HepG2 (cell line): Measurements from ENCODE around the gene NFATC3. TPM values are rescaled to one million over a fixed set of nuclear protein-coding genes. Genes with fewer than 3 reads are reported as not detected.

Experiments
- ATAC-seq: fragments of 200-7000 bp; cut with Tn5 transposase; 3 replicates; pipeline ENCODE4 v1.9.1; 2020; ENCODE audit warnings: mild to moderate bottlenecking, moderate library complexity
- BruUV-seq: library from RNA; stranded (reverse); fragments of 400-500 nt; replicated peaks from 2 replicates; lab custom pipeline; 2021; lab: Mats Ljungman, UMichigan
- CTCF ChIA-PET: fragments of 300-600 bp; formaldehyde crosslinking; extraction: SDS; loops from one replicate; lab custom pipeline; 2021; ENCODE audit warnings: low total read pairs, inconsistent platforms, low intra/inter-chr PET ratio; lab: Yijun Ruan, JAX
- POLR2A ChIA-PET: fragments of 350-600 bp; sonication (Branson Sonifier 250); formaldehyde crosslinking; loops from one replicate; lab custom pipeline; 2020; ENCODE audit warnings: antibody characterized with exemption, inconsistent platforms; lab: Yijun Ruan, JAX
- DNase-seq: peaks from one replicate; pipeline ENCODE4 v3.0.0-alpha.2; 2015; ENCODE audit warnings: low spot score
- FAIRE-seq: peaks from 3 replicates; lab custom pipeline; 2011; peaks lifted over from hg19 to GRCh38; lab: Jason Lieb, UNC
- H2AFZ ChIP-seq: one replicate; pipeline ENCODE4 v1.6.1; 2011; ENCODE audit warnings: low read length, inconsistent platforms
- H3K27ac ChIP-seq: fragments of 300-600 bp; 3 replicates; pipeline ENCODE4 v1.8.0; 2011; ENCODE audit warnings: mixed run types, mild to moderate bottlenecking, mixed read lengths, low read length, inconsistent platforms; ENCODE audit not compliant: insufficient read depth; ENCODE audit errors: extremely low read length
- H3K27me3 ChIP-seq, 2 experiments: fragments of 200-600 bp in 1 of 2; 2 replicates in 1 of 2; 3 replicates in 1 of 2; pipeline versions ENCODE4 v1.6.0 to v1.8.0; 2011; ENCODE audit warnings: low read length in 2 of 2, mild to moderate bottlenecking in 2 of 2, moderate library complexity in 2 of 2, inconsistent platforms in 1 of 2; ENCODE audit not compliant: insufficient read depth in 2 of 2, control insufficient read depth in 1 of 2
- H3K36me3 ChIP-seq, 2 experiments: fragments of 200-600 bp in 1 of 2; replicated peaks in 1 of 2; 2 replicates in 1 of 2; 3 replicates in 1 of 2; pipeline versions ENCODE4 v1.5.1 to v1.8.0; 2011; ENCODE audit warnings: low read length in 2 of 2, inconsistent platforms in 1 of 2; ENCODE audit not compliant: insufficient read depth in 2 of 2, control insufficient read depth in 1 of 2
- H3K4me1 ChIP-seq: 2 replicates; pipeline ENCODE4 v1.5.1; 2012; ENCODE audit warnings: low read length, inconsistent platforms; ENCODE audit not compliant: insufficient read depth
- H3K4me2 ChIP-seq: 2 replicates; pipeline ENCODE4 v1.6.0; 2011; ENCODE audit warnings: low read depth, low read length, inconsistent platforms
- H3K4me3 ChIP-seq, 3 experiments: fragments of 200-600 bp in 1 of 3; sonication (generic), shearing (Covaris generic) in 1 of 3; replicated peaks in 1 of 3; 2 replicates each; pipeline ENCODE4 v1.5.1; 2011 to 2016; ENCODE audit warnings: low read length in 3 of 3, inconsistent platforms in 2 of 3, low read depth in 2 of 3, mild to moderate bottlenecking in 2 of 3, control low read depth in 1 of 3, mixed read lengths in 1 of 3; ENCODE audit not compliant: insufficient read depth in 1 of 3
- H3K79me2 ChIP-seq: one replicate; pipeline ENCODE4 v1.6.1; 2011; ENCODE audit warnings: low read length, inconsistent platforms; ENCODE audit not compliant: insufficient read depth
- H3K9ac ChIP-seq: 2 replicates; pipeline ENCODE4 v1.6.0; 2011; ENCODE audit warnings: mild to moderate bottlenecking, low read depth, low read length, inconsistent platforms; ENCODE audit not compliant: insufficient read depth
- H3K9me3 ChIP-seq: 2 replicates; pipeline ENCODE4 v1.5.1; 2012; ENCODE audit warnings: mild to moderate bottlenecking, low read length
- H4K20me1 ChIP-seq: 2 replicates; pipeline ENCODE4 v1.6.0; 2011; ENCODE audit warnings: inconsistent platforms, mild to moderate bottlenecking, low read length, moderate library complexity; ENCODE audit not compliant: insufficient read depth
- ETV5 ChIP-seq: IDR thresholded peaks from 2 replicates; pipeline ENCODE4 v1.6.1; 2018; ENCODE audit warnings: missing biosample characterization, missing genetic modification reagents, inconsistent platforms, borderline replicate concordance
- HDAC6 ChIP-seq: fragments of 200-600 bp; sonication (generic); IDR thresholded peaks from 2 replicates; pipeline ENCODE4 v1.7.0; 2017; ENCODE audit warnings: mild to moderate bottlenecking, antibody characterized with exemption, low read length, low read depth
- KLF12 ChIP-seq: sonication (generic); formaldehyde crosslinking; IDR thresholded peaks from 2 replicates; pipeline ENCODE4 v1.4.0; 2020; ENCODE audit warnings: missing genetic modification reagents, borderline replicate concordance
- MAZ ChIP-seq, 2 experiments: sonication (generic) in 1 of 2; formaldehyde crosslinking in 1 of 2; IDR thresholded peaks; 2 replicates each; pipeline versions ENCODE4 v1.5.0 to v1.6.1; 2012 to 2020; ENCODE audit warnings: low read depth in 2 of 2, mild to moderate bottlenecking in 2 of 2, borderline replicate concordance in 1 of 2, improper control_type of control experiment in 1 of 2, low read length in 1 of 2, missing genetic modification reagents in 1 of 2, moderate library complexity in 1 of 2
- REL ChIP-seq: sonication (generic); formaldehyde crosslinking; conservative IDR thresholded peaks from 2 replicates; pipeline ENCODE4 v1.8.0; 2022; ENCODE audit warnings: mild to moderate bottlenecking, missing genetic modification reagents, moderate library complexity
- TCF7 ChIP-seq: sonication (generic); IDR thresholded peaks from 2 replicates; pipeline ENCODE4 v1.6.1; 2016; ENCODE audit warnings: antibody characterized with exemption, low read depth
- ZNF772 ChIP-seq: sonication (generic); formaldehyde crosslinking; IDR thresholded peaks from 2 replicates; pipeline ENCODE4 v1.5.0; 2020; ENCODE audit warnings: mild to moderate bottlenecking, missing genetic modification reagents
- WGBS: methylation state at CpG from one replicate; pipeline ENCODE4 v1.1.6; 2017; ENCODE audit warnings: low lambda C conversion rate; 5-methylcytosine and 5-hydroxymethylcytosine counted together
- in situ Hi-C: cut with HindIII; loops from 2 replicates; pipeline ENCODE4 v1.10.0; 2017; ENCODE audit warnings: low pct_unique_long_range_greater_than_20kb; ENCODE audit not compliant: extremely low pct_ligation_motif_present
- intact Hi-C: fragments of 100-400 bp; cut with micrococcal nuclease; formaldehyde crosslinking; loops from one replicate; pipeline ENCODE4 v1.10.0; 2022; ENCODE audit not compliant: unreplicated experiment
- polyA plus RNA-seq, 8 experiments: library from polyadenylated mRNA; depleted of rRNA in 3 of 8; stranded (reverse) in 7 of 8; unstranded in 1 of 8; fragments of >200 nt; fragmentation: Illumina TruSeq in 4 of 8; extraction: Trizol in 4 of 8; gene quantifications; 2 replicates each; pipeline versions ENCODE4 v1.2.1 to v1.2.3, GENCODE V29; 2011 to 2016; ENCODE audit warnings: low read depth in 4 of 8, missing spikeins in 1 of 8, mixed read lengths in 1 of 8; ENCODE audit not compliant: insufficient read depth in 1 of 8
- total RNA-seq, 5 experiments: library from RNA; depleted of rRNA; stranded (reverse); fragments of >200 nt; fragmentation: Illumina TruSeq; extraction: Trizol; gene quantifications; 2 replicates each; pipeline ENCODE4 v1.2.3, GENCODE V29; 2016; ENCODE audit warnings: low read depth in 1 of 5
- TF ChIP-seq, protein P1 (sequence below): sonication (generic); formaldehyde crosslinking; IDR thresholded peaks from 2 replicates; pipeline ENCODE4 v1.4.0; 2020; ENCODE audit warnings: mild to moderate bottlenecking, low read depth, missing genetic modification reagents
- TF ChIP-seq, protein P2 (sequence below): sonication (generic); formaldehyde crosslinking; IDR thresholded peaks from 2 replicates; pipeline ENCODE4 v1.4.0; 2020; ENCODE audit warnings: mild to moderate bottlenecking, missing genetic modification reagents
- TF ChIP-seq, protein P3 (sequence below): sonication (generic); formaldehyde crosslinking; IDR thresholded peaks from 2 replicates; pipeline ENCODE4 v1.8.1; 2023; ENCODE audit warnings: mild to moderate bottlenecking, missing genetic modification reagents

The NFATC3 gene
- total and polyA plus RNA-seq, 2 of the 13 experiments (the other 11 are each of a cell fraction or from before 2014, with no cell fraction given), result 52.6 to 62.7 TPM

DNA sequence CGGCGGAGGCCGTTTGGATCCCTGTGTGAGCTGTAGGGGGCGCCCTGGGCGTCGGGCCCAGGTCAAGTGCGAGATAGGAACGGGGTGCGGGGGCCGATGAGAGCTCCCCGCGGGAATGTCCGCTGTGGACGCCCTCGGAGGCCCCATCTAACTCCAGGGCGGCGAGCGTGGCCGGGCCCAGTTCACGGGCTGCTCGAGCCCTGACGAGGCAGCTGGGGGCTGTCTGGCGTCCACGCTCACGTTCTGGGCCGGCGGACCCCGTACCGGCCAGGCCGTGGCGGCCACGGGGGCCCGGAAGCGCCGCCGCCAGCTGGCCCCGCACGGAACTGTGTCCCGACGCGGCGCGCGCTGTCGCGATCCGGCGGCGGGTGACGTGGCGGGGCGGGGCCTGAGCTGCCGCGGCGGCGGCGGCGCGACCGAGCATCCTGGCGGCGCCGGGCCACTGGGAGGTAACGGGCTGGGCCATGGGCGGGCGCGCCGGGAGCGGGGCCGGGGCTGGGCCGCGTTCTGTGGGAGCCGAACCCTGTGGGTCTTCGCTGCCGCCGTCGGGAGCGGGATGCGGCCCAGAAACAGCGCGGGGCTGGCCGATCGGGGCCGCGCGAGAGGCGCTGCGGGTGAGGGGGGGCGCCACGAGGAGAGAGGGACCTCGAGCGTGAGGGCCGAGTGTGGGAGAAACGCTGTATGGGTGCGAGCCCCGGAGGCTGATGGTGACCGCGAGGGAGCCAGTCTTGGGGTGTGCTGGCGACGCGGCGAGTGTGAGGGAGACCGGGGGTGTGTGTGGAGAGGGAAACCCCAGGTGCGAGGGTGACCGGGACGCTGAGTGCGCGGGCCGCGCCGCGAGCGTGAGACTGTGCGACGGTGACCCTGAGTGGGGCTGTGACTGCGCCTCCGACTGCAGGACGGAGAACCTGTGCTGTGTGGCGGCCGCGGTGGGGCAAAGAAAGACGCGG lies 179.2 kb downstream of the NFATC3 start, which contains the start of gene SLC7A6:
TSS of gene SLC7A6 (plus strand) at position 399 of the 950 bp plus-strand sequence. CDS start 10,201 bp downstream, outside the sequence.
- BruUV-seq, result TSS peak; percentile 100
- in situ Hi-C loops, result loop anchor here (5.0 kb wide), 1 partner anchor 63 kb away; no protein-coding TSS in a partner anchor
- H3K4me1 ChIP-seq, result peaks cover 60% of the 10 kb centered on the region
- ATAC-seq (peak; percentile 60), FAIRE-seq (no peak), DNase-seq (peak; percentile 60)
- CTCF ChIA-PET, result interaction anchor here (1.8 to 6.0 kb wide), 2 partner anchors 46 to 65 kb away, joined by 4 to 96 read pairs; partner anchors contain the start of genes PRMT7 and SLC7A6OS
- no peaks in the 10 kb centered on the region for H3K36me3 ChIP-seq
- H3K9me3 ChIP-seq, result no peaks in the 10 kb centered on the region
- intact Hi-C loops, result loop anchor here (1.0 to 2.0 kb wide), 4 partner anchors 17 to 47 kb away; partner anchors contain the start of genes ESRP2 and PRMT7
- H3K79me2 ChIP-seq, result peaks cover 33% of the 10 kb centered on the region
- 0 out of 2 replicates have a peak, but pooled peaks cover 11% of the 10 kb centered on the region for H4K20me1 ChIP-seq
- POLR2A ChIA-PET, result interaction anchor here (0.6 to 4.5 kb wide), 32 partner anchors 10 to 663 kb away, joined by 3 to 89 read pairs (median 6); partner anchors contain the start of genes ESRP2, LCAT, NFATC3 and PLA2G15
- no peaks in the 10 kb centered on the region; a peak in 1 of 5 replicates for H3K27me3 ChIP-seq
- H3K9ac ChIP-seq, result peak within 1 kb of the TSS; percentile 100
- H3K4me3 ChIP-seq, result peak within 1 kb of the TSS; percentile 69 to 100 (median 97)
- H3K4me2 ChIP-seq, result peak within 1 kb of the TSS; percentile 100
- H2AFZ ChIP-seq, result peak within 1 kb of the TSS; percentile 21
- WGBS, result 1% methylated on average over 73 of the region's 123 CpGs
- peak within 1 kb of the TSS; percentile 97 for H3K27ac ChIP-seq
- TF ChIP-seq TCF7 (no peak; the same call in 1 of the 2 replicates), MAZ (IDR thresholded peaks at IDR 0.05; ENCODE audit: borderline replicate concordance, low read depth, low read length) (peak; percentile 32; the same call in 1 of the 2 replicates), MAZ (CRISPR knock-in tag; IDR thresholded peaks at IDR 0.05; ENCODE audit: low read depth) (peak; percentile 76), REL (CRISPR knock-in tag) (peak; percentile 61), KLF12 (CRISPR knock-in tag) (0 out of 2 replicates have a peak, but pooled peaks have one; percentile 12), HDAC6 (no peak), ETV5 (CRISPR knock-in tag) (peak; percentile 51), ZNF772 (CRISPR knock-in tag) (peak; percentile 84; the same call in 1 of the 2 replicates)
- TF ChIP-seq, protein P1, sequence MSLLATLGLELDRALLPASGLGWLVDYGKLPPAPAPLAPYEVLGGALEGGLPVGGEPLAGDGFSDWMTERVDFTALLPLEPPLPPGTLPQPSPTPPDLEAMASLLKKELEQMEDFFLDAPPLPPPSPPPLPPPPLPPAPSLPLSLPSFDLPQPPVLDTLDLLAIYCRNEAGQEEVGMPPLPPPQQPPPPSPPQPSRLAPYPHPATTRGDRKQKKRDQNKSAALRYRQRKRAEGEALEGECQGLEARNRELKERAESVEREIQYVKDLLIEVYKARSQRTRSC (CRISPR knock-in tag), result peak; percentile 83; the same call in 1 of the 2 replicates
- TF ChIP-seq, protein P2, sequence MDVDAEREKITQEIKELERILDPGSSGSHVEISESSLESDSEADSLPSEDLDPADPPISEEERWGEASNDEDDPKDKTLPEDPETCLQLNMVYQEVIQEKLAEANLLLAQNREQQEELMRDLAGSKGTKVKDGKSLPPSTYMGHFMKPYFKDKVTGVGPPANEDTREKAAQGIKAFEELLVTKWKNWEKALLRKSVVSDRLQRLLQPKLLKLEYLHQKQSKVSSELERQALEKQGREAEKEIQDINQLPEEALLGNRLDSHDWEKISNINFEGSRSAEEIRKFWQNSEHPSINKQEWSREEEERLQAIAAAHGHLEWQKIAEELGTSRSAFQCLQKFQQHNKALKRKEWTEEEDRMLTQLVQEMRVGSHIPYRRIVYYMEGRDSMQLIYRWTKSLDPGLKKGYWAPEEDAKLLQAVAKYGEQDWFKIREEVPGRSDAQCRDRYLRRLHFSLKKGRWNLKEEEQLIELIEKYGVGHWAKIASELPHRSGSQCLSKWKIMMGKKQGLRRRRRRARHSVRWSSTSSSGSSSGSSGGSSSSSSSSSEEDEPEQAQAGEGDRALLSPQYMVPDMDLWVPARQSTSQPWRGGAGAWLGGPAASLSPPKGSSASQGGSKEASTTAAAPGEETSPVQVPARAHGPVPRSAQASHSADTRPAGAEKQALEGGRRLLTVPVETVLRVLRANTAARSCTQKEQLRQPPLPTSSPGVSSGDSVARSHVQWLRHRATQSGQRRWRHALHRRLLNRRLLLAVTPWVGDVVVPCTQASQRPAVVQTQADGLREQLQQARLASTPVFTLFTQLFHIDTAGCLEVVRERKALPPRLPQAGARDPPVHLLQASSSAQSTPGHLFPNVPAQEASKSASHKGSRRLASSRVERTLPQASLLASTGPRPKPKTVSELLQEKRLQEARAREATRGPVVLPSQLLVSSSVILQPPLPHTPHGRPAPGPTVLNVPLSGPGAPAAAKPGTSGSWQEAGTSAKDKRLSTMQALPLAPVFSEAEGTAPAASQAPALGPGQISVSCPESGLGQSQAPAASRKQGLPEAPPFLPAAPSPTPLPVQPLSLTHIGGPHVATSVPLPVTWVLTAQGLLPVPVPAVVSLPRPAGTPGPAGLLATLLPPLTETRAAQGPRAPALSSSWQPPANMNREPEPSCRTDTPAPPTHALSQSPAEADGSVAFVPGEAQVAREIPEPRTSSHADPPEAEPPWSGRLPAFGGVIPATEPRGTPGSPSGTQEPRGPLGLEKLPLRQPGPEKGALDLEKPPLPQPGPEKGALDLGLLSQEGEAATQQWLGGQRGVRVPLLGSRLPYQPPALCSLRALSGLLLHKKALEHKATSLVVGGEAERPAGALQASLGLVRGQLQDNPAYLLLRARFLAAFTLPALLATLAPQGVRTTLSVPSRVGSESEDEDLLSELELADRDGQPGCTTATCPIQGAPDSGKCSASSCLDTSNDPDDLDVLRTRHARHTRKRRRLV (CRISPR knock-in tag), result no peak
- TF ChIP-seq, protein P3, sequence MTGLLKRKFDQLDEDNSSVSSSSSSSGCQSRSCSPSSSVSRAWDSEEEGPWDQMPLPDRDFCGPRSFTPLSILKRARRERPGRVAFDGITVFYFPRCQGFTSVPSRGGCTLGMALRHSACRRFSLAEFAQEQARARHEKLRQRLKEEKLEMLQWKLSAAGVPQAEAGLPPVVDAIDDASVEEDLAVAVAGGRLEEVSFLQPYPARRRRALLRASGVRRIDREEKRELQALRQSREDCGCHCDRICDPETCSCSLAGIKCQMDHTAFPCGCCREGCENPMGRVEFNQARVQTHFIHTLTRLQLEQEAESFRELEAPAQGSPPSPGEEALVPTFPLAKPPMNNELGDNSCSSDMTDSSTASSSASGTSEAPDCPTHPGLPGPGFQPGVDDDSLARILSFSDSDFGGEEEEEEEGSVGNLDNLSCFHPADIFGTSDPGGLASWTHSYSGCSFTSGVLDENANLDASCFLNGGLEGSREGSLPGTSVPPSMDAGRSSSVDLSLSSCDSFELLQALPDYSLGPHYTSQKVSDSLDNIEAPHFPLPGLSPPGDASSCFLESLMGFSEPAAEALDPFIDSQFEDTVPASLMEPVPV (CRISPR knock-in tag), result no peak; the same call in 1 of the 2 replicates
